Liver (tissue), 9 donors: ENCODE measurements around the gene FUCA1. TPM values are rescaled to one million over a fixed set of nuclear protein-coding genes. Genes with fewer than 3 reads are reported as not detected.

Experiments used
- DNase-seq: peaks from one replicate; pipeline ENCODE4 v3.0.0-alpha.2; 2017; ENCODE audit warnings: low spot score
- H3K27ac ChIP-seq, 2 donors: one replicate each; pipeline ENCODE4 v1.7.0; 2013; ENCODE audit warnings: inconsistent platforms in 2 of 2, low read length in 2 of 2, control low read depth in 1 of 2, low read depth in 1 of 2, mild to moderate bottlenecking in 1 of 2
- H3K27me3 ChIP-seq, 4 donors: one replicate each; pipeline versions ENCODE4 v1.6.1 to v1.7.0; 2013; ENCODE audit warnings: low read length in 3 of 4, inconsistent platforms in 1 of 4, mild to moderate bottlenecking in 1 of 4, moderate library complexity in 1 of 4; ENCODE audit not compliant: control insufficient read depth in 4 of 4, insufficient read depth in 4 of 4
- H3K36me3 ChIP-seq, 4 donors: one replicate each; pipeline versions ENCODE4 v1.6.1 to v1.7.0; 2013; ENCODE audit warnings: low read length in 3 of 4, mild to moderate bottlenecking in 3 of 4, low read depth in 1 of 4, moderate library complexity in 1 of 4; ENCODE audit not compliant: control insufficient read depth in 4 of 4, insufficient read depth in 3 of 4
- H3K4me1 ChIP-seq, 4 donors: one replicate each; pipeline versions ENCODE4 v1.6.1 to v1.7.0; 2013; ENCODE audit warnings: low read length in 3 of 4, mild to moderate bottlenecking in 3 of 4, moderate library complexity in 1 of 4; ENCODE audit not compliant: control insufficient read depth in 4 of 4, insufficient read depth in 4 of 4
- H3K4me3 ChIP-seq, 3 donors: one replicate each; pipeline versions ENCODE4 v1.6.1 to v1.7.0; 2013; ENCODE audit warnings: low read length in 3 of 3, control low read depth in 1 of 3, low read depth in 1 of 3, mild to moderate bottlenecking in 1 of 3
- H3K9ac ChIP-seq, 2 donors: one replicate each; pipeline ENCODE4 v1.7.0; 2013; ENCODE audit warnings: low read length in 2 of 2, mild to moderate bottlenecking in 2 of 2, moderate library complexity in 2 of 2, control low read depth in 1 of 2, low read depth in 1 of 2
- H3K9me3 ChIP-seq, 4 donors: one replicate each; pipeline versions ENCODE4 v1.6.1 to v1.7.0; 2013; ENCODE audit warnings: low read length in 3 of 4; ENCODE audit not compliant: control insufficient read depth in 4 of 4
- EGR1 ChIP-seq, 2 donors: IDR thresholded peaks; 2 replicates each; pipeline ENCODE4 v1.6.1; 2016 to 2018; ENCODE audit warnings: antibody characterized with exemption in 2 of 2, low read depth in 2 of 2
- GABPA ChIP-seq, 2 donors: IDR thresholded peaks in 1 of 2; conservative IDR thresholded peaks in 1 of 2; 2 replicates each; pipeline ENCODE4 v1.6.1; 2016; ENCODE audit warnings: antibody characterized with exemption in 2 of 2, mild to moderate bottlenecking in 1 of 2, moderate library complexity in 1 of 2
- HNF4A ChIP-seq, 2 donors: conservative IDR thresholded peaks; 2 replicates each; pipeline ENCODE4 v1.6.1; 2016; ENCODE audit warnings: antibody characterized with exemption in 2 of 2, mild to moderate bottlenecking in 2 of 2
- JUND ChIP-seq, 2 donors: IDR thresholded peaks; 2 replicates each; pipeline ENCODE4 v1.6.1; 2016; ENCODE audit warnings: antibody characterized with exemption in 2 of 2
- RAD21 ChIP-seq, 2 donors: IDR thresholded peaks; 2 replicates each; pipeline ENCODE4 v1.6.1; 2016; ENCODE audit warnings: antibody characterized with exemption in 2 of 2, mild to moderate bottlenecking in 2 of 2
- REST ChIP-seq: IDR thresholded peaks from 2 replicates; pipeline ENCODE4 v1.6.1; 2016; ENCODE audit warnings: antibody characterized with exemption, mild to moderate bottlenecking
- SP1 ChIP-seq: IDR thresholded peaks from 2 replicates; pipeline ENCODE4 v1.6.1; 2018; ENCODE audit warnings: antibody characterized with exemption, mild to moderate bottlenecking
- TAF1 ChIP-seq: conservative IDR thresholded peaks from 2 replicates; pipeline ENCODE4 v1.6.1; 2016; ENCODE audit warnings: antibody characterized with exemption, mild to moderate bottlenecking
- YY1 ChIP-seq: IDR thresholded peaks from 2 replicates; pipeline ENCODE4 v1.6.1; 2016; ENCODE audit warnings: antibody characterized with exemption, mild to moderate bottlenecking
- WGBS: extraction: QIAGEN DNeasy Blood & Tissue Kit; methylation state at CpG from one replicate; pipeline ENCODE4 v1.1.7; 2013; 5-methylcytosine and 5-hydroxymethylcytosine counted together
- polyA plus RNA-seq, 2 donors: library from polyadenylated mRNA; stranded (reverse) in 1 of 2; unstranded in 1 of 2; fragments of 200-250 nt in 1 of 2; fragments of >200 nt in 1 of 2; fragmentation: Nextera tagmentation in 1 of 2; extraction: Ambion mirVana in 1 of 2; gene quantifications; one replicate each; pipeline versions ENCODE4 v1.2.1 to v1.2.3, GENCODE V29; 2013 to 2015
- total RNA-seq, 2 donors: library from RNA; depleted of rRNA; stranded (reverse); fragments of >200 nt; gene quantifications; one replicate each; pipeline ENCODE4 v1.2.3, GENCODE V29; 2014
- TF ChIP-seq, protein P1 (sequence below): fragments of 150-350 bp; IDR thresholded peaks from 2 replicates; pipeline ENCODE4 v1.5.1; 2017; ENCODE audit warnings: improper control_type of control experiment, low read depth, low read length; ENCODE audit not compliant: missing input control
- donor health status: healthy.
- donor health status: healthy.
- donor health status: healthy.
- donor health status: healthy.
- donor health status: healthy.

FUCA1 gene
- total and polyA plus RNA-seq, 4 donors: 33.8 to 58.0 (median 44.7) TPM

DNA sequence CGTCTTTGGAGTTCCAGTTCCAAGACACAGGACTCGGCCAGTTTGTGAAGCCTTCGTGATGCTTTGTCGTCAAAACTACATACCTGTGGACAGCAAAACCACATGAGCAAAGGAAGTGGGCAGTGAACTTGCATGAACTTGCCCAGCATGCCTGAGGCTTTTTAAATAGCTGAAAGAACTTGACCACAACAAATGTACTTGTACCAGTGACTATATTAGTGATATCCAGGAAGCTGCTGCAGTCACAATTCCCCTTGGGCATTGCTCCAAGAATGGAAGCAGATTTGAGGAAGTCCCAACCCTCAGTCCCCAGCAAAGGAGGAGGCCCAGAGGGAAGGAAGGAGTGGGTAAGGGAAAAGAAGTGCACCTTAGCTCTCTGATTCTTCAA, 2.6 kb downstream of the FUCA1 start (continued):
- TF ChIP-seq HNF4A (conservative IDR thresholded peaks at IDR 0.05): no peak

GRCh38 chr1:23864801-23865542, 3.1 kb downstream of the FUCA1 start:
- Histone ChIP-seq H3K9me3 (no peaks in the 10 kb centered on the region), H3K27ac (no peak overlapping the region), H3K4me1 (peaks cover 8 to 22% (median 15%) of the 10 kb centered on the region in 4 donors), H3K27me3 (no peaks in the 10 kb centered on the region), H3K9ac (no peak overlapping the region), H3K4me3 (no peak overlapping the region), H3K36me3 (peaks cover 0 to 19% (median 11%) of the 10 kb centered on the region in 4 donors)
- TF ChIP-seq SP1 (no peak), REST (no peak), TAF1 (no peak), RAD21 (IDR thresholded peaks at IDR 0.05) (no peak), JUND (IDR thresholded peaks at IDR 0.05) (no peak), YY1 (no peak), EGR1 (IDR thresholded peaks at IDR 0.05; ENCODE audit: low read depth in 2 of 2) (no peak)
- TF ChIP-seq, protein P1, sequence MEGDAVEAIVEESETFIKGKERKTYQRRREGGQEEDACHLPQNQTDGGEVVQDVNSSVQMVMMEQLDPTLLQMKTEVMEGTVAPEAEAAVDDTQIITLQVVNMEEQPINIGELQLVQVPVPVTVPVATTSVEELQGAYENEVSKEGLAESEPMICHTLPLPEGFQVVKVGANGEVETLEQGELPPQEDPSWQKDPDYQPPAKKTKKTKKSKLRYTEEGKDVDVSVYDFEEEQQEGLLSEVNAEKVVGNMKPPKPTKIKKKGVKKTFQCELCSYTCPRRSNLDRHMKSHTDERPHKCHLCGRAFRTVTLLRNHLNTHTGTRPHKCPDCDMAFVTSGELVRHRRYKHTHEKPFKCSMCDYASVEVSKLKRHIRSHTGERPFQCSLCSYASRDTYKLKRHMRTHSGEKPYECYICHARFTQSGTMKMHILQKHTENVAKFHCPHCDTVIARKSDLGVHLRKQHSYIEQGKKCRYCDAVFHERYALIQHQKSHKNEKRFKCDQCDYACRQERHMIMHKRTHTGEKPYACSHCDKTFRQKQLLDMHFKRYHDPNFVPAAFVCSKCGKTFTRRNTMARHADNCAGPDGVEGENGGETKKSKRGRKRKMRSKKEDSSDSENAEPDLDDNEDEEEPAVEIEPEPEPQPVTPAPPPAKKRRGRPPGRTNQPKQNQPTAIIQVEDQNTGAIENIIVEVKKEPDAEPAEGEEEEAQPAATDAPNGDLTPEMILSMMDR: no peak
- WGBS: 95% methylated on average over 13 of the region's 13 CpGs
- no peak for DNase-seq

- WGBS: 85% methylated on average over 3 of the region's 3 CpGs
- H3K4me1 ChIP-seq: peaks cover 5 to 12% (median 10%) of the 10 kb centered on the region in 4 donors
- H3K36me3 ChIP-seq: peaks cover 0 to 28% (median 15%) of the 10 kb centered on the region in 4 donors
- no peak overlapping the region for H3K9ac ChIP-seq
- no peak overlapping the region for H3K4me3 ChIP-seq
- H3K27me3 ChIP-seq: no peaks in the 10 kb centered on the region
- no peak for DNase-seq
- no peaks in the 10 kb centered on the region for H3K9me3 ChIP-seq
- no peak for TF ChIP-seq GABPA (IDR thresholded peaks at IDR 0.05 in 1 of 2, conservative IDR thresholded peaks at IDR 0.05 in 1 of 2)
- TF ChIP-seq EGR1 (IDR thresholded peaks at IDR 0.05; ENCODE audit: low read depth in 2 of 2): no peak
- no peak overlapping the region for H3K27ac ChIP-seq
These were observed 5.5 kb downstream of the FUCA1 start for GRCh38 chr1:23862640-23863039.
